ENCODE results near the gene SLC25A21. TPM values are rescaled to one million over a fixed set of nuclear protein-coding genes. Genes with fewer than 3 reads are reported as not detected.

SLC25A21 gene
- polyA plus RNA-seq, 4 donors = 0.22 to 1.4 (median 0.97) TPM

DNA sequence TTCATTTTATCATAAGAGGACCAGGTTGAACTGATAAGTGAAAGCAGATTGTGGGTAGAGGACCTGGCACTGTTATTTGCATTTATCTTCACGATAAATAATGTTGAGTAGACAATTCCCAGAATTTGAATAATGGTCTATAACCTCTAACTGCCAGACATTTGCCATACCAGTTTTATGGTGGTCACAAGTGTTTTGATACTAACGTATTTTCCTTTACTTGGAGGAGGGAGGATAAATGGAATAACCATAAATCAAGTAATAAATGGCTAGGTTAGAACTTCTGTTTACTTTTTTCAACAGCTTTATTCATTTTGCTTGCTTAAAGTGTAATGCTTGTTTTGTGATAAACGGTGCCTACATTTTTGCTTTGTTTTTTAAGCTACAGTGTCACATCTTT lies 501.3 kb downstream of the SLC25A21 start:
- FAIRE-seq = no peak
- Histone ChIP-seq H3K27ac (ENCODE audit: low read depth in 1 of 3, low read length in 2 of 3) (no peak overlapping the region), H3K9me3 (ENCODE audit: control insufficient read depth in 2 of 2, insufficient read depth in 1 of 2, low read depth in 1 of 2, low read length in 1 of 2) (peaks cover 0 to 3% of the 10 kb centered on the region in 2 donors), H3K27me3 (ENCODE audit: control insufficient read depth in 3 of 3, insufficient read depth in 3 of 3, low read length in 3 of 3) (peaks cover 5 to 29% (median 11%) of the 10 kb centered on the region in 3 donors), H3K36me3 (ENCODE audit: control insufficient read depth in 3 of 3, insufficient read depth in 2 of 3, low read depth in 1 of 3, low read length in 3 of 3) (no peaks in the 10 kb centered on the region), H3K4me1 (ENCODE audit: control insufficient read depth in 3 of 3, insufficient read depth in 2 of 3, low read depth in 1 of 3, low read length in 2 of 3) (peaks cover 0 to 2% (median 0%) of the 10 kb centered on the region in 3 donors), H3K4me3 (ENCODE audit: low read depth in 1 of 3, low read length in 3 of 3) (no peak overlapping the region)
- 30 to 55% (median 32%) methylated on average over 3 of the region's 3 CpGs for WGBS, 3 donors
- no peak for DNase-seq

- peaks cover 0 to 3% of the 10 kb centered on the region in 2 donors for H3K9me3 ChIP-seq (ENCODE audit: control insufficient read depth in 2 of 2, insufficient read depth in 1 of 2, low read depth in 1 of 2, low read length in 1 of 2)
- H3K27ac ChIP-seq (ENCODE audit: low read depth in 1 of 3, low read length in 2 of 3) = no peak overlapping the region
- H3K4me3 ChIP-seq (ENCODE audit: low read depth in 1 of 3, low read length in 3 of 3) = no peak overlapping the region
- no peak for FAIRE-seq
- peaks cover 0 to 15% (median 2%) of the 10 kb centered on the region in 3 donors for H3K4me1 ChIP-seq (ENCODE audit: control insufficient read depth in 3 of 3, insufficient read depth in 2 of 3, low read depth in 1 of 3, low read length in 2 of 3)
- H3K27me3 ChIP-seq (ENCODE audit: control insufficient read depth in 3 of 3, insufficient read depth in 3 of 3, low read length in 3 of 3) = peaks cover 5 to 53% (median 33%) of the 10 kb centered on the region in 3 donors
- no peak for DNase-seq
- WGBS, 3 donors = 10 to 17% (median 16%) methylated on average over 4 of the region's 4 CpGs
- no peaks in the 10 kb centered on the region for H3K36me3 ChIP-seq (ENCODE audit: control insufficient read depth in 3 of 3, insufficient read depth in 2 of 3, low read depth in 1 of 3, low read length in 3 of 3)
Observed at GRCh38 chr14:36667679-36668078, 504.7 kb downstream of the SLC25A21 start.

DNA sequence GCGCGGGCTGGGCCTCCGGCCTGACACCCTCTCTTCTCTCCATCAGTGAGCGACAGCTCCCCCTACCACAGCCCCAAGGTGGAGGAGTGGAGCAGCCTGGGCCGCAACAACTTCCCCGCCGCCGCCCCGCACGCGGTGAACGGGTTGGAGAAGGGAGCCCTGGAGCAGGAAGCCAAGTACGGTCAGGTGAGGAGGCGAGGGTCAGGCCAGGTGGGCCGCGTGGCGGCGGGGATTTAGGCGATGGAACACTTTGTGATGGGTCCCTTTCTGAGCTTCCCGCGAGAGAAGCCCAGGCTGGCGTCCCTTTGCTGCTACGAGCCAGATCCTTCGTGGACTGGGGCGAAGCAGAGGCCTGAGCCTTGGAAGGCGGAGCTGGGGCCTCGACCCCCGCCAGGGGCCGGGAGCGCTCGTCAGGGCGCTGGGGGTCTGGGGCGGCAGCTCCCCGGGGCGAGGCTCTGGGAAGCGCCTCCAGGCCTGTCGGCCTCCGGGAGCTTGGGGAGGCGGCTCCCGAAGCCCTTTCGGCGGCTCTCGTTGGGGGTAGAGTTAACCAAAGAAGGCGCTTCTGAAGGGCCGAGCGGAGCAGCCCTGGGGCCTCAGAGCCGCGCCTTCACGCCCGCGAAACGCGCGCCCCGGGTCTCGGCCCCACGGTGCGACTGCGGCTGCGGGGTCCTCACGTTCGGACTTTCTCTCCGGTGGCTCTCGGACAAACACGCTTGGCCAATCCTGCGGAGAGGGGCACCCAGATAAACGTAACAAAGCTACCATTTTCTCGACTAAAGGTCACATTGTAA lies 505.8 kb downstream of the SLC25A21 start:
- Histone ChIP-seq H3K27me3 (ENCODE audit: control insufficient read depth in 3 of 3, insufficient read depth in 3 of 3, low read length in 3 of 3) (peaks cover 5 to 64% (median 42%) of the 10 kb centered on the region in 3 donors), H3K4me1 (ENCODE audit: control insufficient read depth in 3 of 3, insufficient read depth in 2 of 3, low read depth in 1 of 3, low read length in 2 of 3) (peaks cover 2 to 21% (median 3%) of the 10 kb centered on the region in 3 donors), H3K4me3 (ENCODE audit: low read depth in 1 of 3, low read length in 3 of 3) (no peak overlapping the region), H3K36me3 (ENCODE audit: control insufficient read depth in 3 of 3, insufficient read depth in 2 of 3, low read depth in 1 of 3, low read length in 3 of 3) (no peaks in the 10 kb centered on the region), H3K27ac (ENCODE audit: low read depth in 1 of 3, low read length in 2 of 3) (no peak overlapping the region), H3K9me3 (ENCODE audit: control insufficient read depth in 2 of 2, insufficient read depth in 1 of 2, low read depth in 1 of 2, low read length in 1 of 2) (peaks cover 0 to 5% of the 10 kb centered on the region in 2 donors)
- DNase-seq (peak in 1 of 2 donors; percentile 7), FAIRE-seq (no peak)
- 6 to 13% (median 7%) methylated on average over 46 to 68 of the region's 68 CpGs for WGBS, 3 donors

DNA sequence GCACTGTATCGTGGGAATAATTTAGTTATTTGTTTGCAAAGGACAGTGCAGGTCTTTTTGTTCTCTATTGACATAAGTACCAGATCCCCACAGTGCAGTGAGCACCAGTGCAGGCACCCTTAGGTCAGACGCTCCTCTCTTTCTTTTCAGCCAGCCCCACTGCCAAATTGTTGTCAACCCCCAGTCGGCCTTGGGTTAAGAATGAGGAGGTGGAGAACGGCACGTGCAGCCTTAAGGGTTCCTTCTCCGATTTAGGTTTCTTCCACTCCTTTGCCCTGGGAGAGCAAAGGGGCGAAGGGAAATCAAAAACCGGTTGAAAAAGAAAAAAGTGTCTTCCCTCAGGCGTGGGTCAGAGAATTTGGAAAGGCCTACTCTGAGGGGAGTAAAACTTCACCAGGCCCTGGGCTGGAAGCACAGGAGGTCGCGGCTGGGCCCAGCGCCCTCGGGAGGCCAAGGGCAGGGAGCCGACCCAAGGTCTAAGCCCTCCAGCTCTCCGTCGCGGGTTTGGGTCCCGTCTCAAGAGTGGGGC lies 506.5 kb downstream of the SLC25A21 start:
- FAIRE-seq = no peak

GRCh38 chr14:36664322-36665193 lies 507.8 kb downstream of the SLC25A21 start:
- Histone ChIP-seq H3K4me3 (ENCODE audit: low read depth in 1 of 3, low read length in 3 of 3) (no peak overlapping the region), H3K27ac (ENCODE audit: low read depth in 1 of 3, low read length in 2 of 3) (no peak overlapping the region), H3K27me3 (ENCODE audit: control insufficient read depth in 3 of 3, insufficient read depth in 3 of 3, low read length in 3 of 3) (peaks cover 5 to 85% (median 58%) of the 10 kb centered on the region in 3 donors), H3K36me3 (ENCODE audit: control insufficient read depth in 3 of 3, insufficient read depth in 2 of 3, low read depth in 1 of 3, low read length in 3 of 3) (no peaks in the 10 kb centered on the region), H3K4me1 (ENCODE audit: control insufficient read depth in 3 of 3, insufficient read depth in 2 of 3, low read depth in 1 of 3, low read length in 2 of 3) (peaks cover 3 to 21% (median 4%) of the 10 kb centered on the region in 3 donors), H3K9me3 (ENCODE audit: control insufficient read depth in 2 of 2, insufficient read depth in 1 of 2, low read depth in 1 of 2, low read length in 1 of 2) (peaks cover 0 to 5% of the 10 kb centered on the region in 2 donors)
- DNase-seq (no peak), FAIRE-seq (no peak)
- WGBS, 3 donors = 5 to 11% (median 8%) methylated on average over 9 of the region's 9 CpGs

More for the DNA sequence above, 506.5 kb downstream of the SLC25A21 start:
- no peak for DNase-seq
- Histone ChIP-seq H3K27me3 (ENCODE audit: control insufficient read depth in 3 of 3, insufficient read depth in 3 of 3, low read length in 3 of 3) (peaks cover 5 to 71% (median 49%) of the 10 kb centered on the region in 3 donors), H3K27ac (ENCODE audit: low read depth in 1 of 3, low read length in 2 of 3) (no peak overlapping the region), H3K36me3 (ENCODE audit: control insufficient read depth in 3 of 3, insufficient read depth in 2 of 3, low read depth in 1 of 3, low read length in 3 of 3) (no peaks in the 10 kb centered on the region), H3K4me1 (ENCODE audit: control insufficient read depth in 3 of 3, insufficient read depth in 2 of 3, low read depth in 1 of 3, low read length in 2 of 3) (peaks cover 3 to 21% (median 3%) of the 10 kb centered on the region in 3 donors), H3K4me3 (ENCODE audit: low read depth in 1 of 3, low read length in 3 of 3) (no peak overlapping the region), H3K9me3 (ENCODE audit: control insufficient read depth in 2 of 2, insufficient read depth in 1 of 2, low read depth in 1 of 2, low read length in 1 of 2) (peaks cover 0 to 5% of the 10 kb centered on the region in 2 donors)
- 19 to 38% (median 28%) methylated on average over 18 of the region's 18 CpGs for WGBS, 3 donors

DNA sequence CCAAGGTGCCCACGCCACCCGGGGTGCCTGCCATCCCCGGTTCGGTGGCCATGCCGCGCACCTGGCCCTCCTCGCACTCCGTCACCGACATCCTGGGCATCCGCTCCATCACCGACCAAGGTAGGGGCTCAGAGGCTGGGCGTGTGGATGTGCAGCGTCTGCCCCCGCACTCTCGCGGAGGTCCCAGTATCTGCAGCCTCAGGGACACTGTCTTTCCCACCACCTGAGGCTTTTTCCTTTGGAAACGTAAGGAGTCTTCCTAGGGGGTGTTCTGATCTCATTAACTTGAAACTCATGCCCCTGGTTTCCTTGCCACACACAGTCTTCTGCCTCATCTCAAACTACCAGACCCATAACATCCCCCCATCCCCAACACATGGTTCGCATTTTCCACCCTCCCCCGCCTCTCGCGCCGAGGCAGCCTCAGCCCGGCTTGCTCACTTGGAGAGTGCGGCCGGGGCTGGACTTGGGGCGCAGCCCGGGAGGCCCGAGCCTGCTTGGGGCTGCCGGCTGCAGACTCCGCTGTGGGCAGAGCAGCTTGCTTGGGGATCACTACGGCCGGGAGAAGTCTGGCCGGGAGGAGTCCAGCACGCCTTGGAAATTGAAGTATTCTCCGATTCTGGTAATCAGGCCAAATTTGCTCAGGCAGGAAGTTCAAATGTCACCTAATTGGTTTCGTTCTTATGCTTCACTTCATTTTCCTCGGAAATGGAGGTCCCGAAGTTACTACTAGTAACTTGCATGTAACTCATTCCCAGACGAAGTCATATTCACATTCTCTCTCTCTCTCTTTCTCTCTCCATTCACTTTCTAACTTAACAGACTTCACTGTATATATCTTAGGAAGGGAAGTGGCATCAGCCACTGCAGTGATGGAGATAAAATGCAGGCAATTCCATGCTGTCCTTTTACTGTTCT lies 508.7 kb downstream of the SLC25A21 start:
- Histone ChIP-seq H3K4me3 (ENCODE audit: low read depth in 1 of 3, low read length in 3 of 3) (no peak overlapping the region), H3K27ac (ENCODE audit: low read depth in 1 of 3, low read length in 2 of 3) (no peak overlapping the region), H3K9me3 (ENCODE audit: control insufficient read depth in 2 of 2, insufficient read depth in 1 of 2, low read depth in 1 of 2, low read length in 1 of 2) (peaks cover 0 to 5% of the 10 kb centered on the region in 2 donors), H3K4me1 (ENCODE audit: control insufficient read depth in 3 of 3, insufficient read depth in 2 of 3, low read depth in 1 of 3, low read length in 2 of 3) (peaks cover 3 to 21% (median 4%) of the 10 kb centered on the region in 3 donors), H3K36me3 (ENCODE audit: control insufficient read depth in 3 of 3, insufficient read depth in 2 of 3, low read depth in 1 of 3, low read length in 3 of 3) (no peaks in the 10 kb centered on the region), H3K27me3 (ENCODE audit: control insufficient read depth in 3 of 3, insufficient read depth in 3 of 3, low read length in 3 of 3) (peaks cover 8 to 94% (median 67%) of the 10 kb centered on the region in 3 donors)
- no peak for FAIRE-seq
- 3 to 5% (median 4%) methylated on average over 39 of the region's 39 CpGs for WGBS, 3 donors
- peak in 1 of 2 donors; percentile 20 for DNase-seq

DNA sequence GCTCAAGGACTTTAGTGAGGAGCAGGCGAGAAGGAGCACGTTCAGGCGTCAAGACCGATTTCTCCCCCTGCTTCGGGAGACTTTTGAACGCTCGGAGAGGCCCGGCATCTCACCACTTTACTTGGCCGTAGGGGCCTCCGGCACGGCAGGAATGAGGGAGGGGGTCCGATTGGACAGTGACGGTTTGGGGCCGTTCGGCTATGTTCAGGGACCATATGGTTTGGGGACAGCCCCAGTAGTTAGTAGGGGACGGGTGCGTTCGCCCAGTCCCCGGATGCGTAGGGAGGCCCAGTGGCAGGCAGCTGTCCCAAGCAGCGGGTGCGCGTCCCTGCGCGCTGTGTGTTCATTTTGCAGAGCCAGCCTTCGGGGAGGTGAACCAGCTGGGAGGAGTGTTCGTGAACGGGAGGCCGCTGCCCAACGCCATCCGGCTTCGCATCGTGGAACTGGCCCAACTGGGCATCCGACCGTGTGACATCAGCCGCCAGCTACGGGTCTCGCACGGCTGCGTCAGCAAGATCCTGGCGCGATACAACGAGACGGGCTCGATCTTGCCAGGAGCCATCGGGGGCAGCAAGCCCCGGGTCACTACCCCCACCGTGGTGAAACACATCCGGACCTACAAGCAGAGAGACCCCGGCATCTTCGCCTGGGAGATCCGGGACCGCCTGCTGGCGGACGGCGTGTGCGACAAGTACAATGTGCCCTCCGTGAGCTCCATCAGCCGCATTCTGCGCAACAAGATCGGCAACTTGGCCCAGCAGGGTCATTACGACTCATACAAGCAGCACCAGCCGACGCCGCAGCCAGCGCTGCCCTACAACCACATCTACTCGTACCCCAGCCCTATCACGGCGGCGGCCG lies 509.6 kb downstream of the SLC25A21 start:
- no peaks in the 10 kb centered on the region for H3K36me3 ChIP-seq (ENCODE audit: control insufficient read depth in 3 of 3, insufficient read depth in 2 of 3, low read depth in 1 of 3, low read length in 3 of 3)
- 2 to 9% (median 4%) methylated on average over 69 to 71 of the region's 71 CpGs for WGBS, 3 donors
- no peak overlapping the region for H3K27ac ChIP-seq (ENCODE audit: low read depth in 1 of 3, low read length in 2 of 3)
- peaks cover 4 to 21% (median 4%) of the 10 kb centered on the region in 3 donors for H3K4me1 ChIP-seq (ENCODE audit: control insufficient read depth in 3 of 3, insufficient read depth in 2 of 3, low read depth in 1 of 3, low read length in 2 of 3)
- peak in 1 of 2 donors; percentile 27 for DNase-seq
- H3K27me3 ChIP-seq (ENCODE audit: control insufficient read depth in 3 of 3, insufficient read depth in 3 of 3, low read length in 3 of 3) = peaks cover 11 to 96% (median 76%) of the 10 kb centered on the region in 3 donors
- no peak for FAIRE-seq
- H3K4me3 ChIP-seq (ENCODE audit: low read depth in 1 of 3, low read length in 3 of 3) = peak overlapping the region in 2 of 3 donors; percentile 19 to 20
- peaks cover 0 to 3% of the 10 kb centered on the region in 2 donors for H3K9me3 ChIP-seq (ENCODE audit: control insufficient read depth in 2 of 2, insufficient read depth in 1 of 2, low read depth in 1 of 2, low read length in 1 of 2)

Measured in small intestine (tissue), 7 donors.